22Rv1 (cell line): ENCODE results near the gene SYNGR2.

Experiments
- CTCF ChIP-seq: fragments of 450-650 bp; IDR thresholded peaks from 2 replicates; pipeline ENCODE4 v1.5.1; 2017; ENCODE audit warnings: mild to moderate bottlenecking
- ZFX ChIP-seq: fragments of 450-650 bp; IDR thresholded peaks from 2 replicates; pipeline ENCODE4 v1.6.1; 2017; ENCODE audit warnings: antibody characterized with exemption, borderline replicate concordance

- no peak; the same call in 1 of the 2 replicates for TF ChIP-seq CTCF
- no peak for TF ChIP-seq ZFX
Measured at GRCh38 chr17:78132084-78132676, 36.2 kb upstream of the SYNGR2 start.
